Chondrocyte (in vitro differentiated cells): ENCODE data around the gene SIGLEC7. TPM values are rescaled to one million over a fixed set of nuclear protein-coding genes. Genes with fewer than 3 reads are reported as not detected.
A peak's percentile ranks its signal among the peaks of the same experiment; 100 is the strongest.

Experiments used
- DNase-seq: peaks from one replicate; pipeline ENCODE4 v3.0.0; 2021; ENCODE audit warnings: mixed read lengths, low spot score
- H3K27ac Mint-ChIP-seq: one replicate; pipeline ENCODE4 v1.8.0; 2021; ENCODE audit warnings: mild to moderate bottlenecking, moderate library complexity, mixed read lengths; ENCODE audit not compliant: unreplicated experiment
- H3K27me3 Mint-ChIP-seq: 2 replicates; pipeline ENCODE4 v1.8.0; 2021; ENCODE audit warnings: low read depth, mixed read lengths
- H3K36me3 Mint-ChIP-seq: 2 replicates; pipeline ENCODE4 v1.8.0; 2021; ENCODE audit warnings: low read depth, mixed read lengths
- H3K4me1 Mint-ChIP-seq: 2 replicates; pipeline ENCODE4 v1.8.0; 2021; ENCODE audit warnings: low read depth, mild to moderate bottlenecking, mixed read lengths
- H3K4me3 Mint-ChIP-seq: one replicate; pipeline ENCODE4 v1.8.0; 2021; ENCODE audit warnings: mild to moderate bottlenecking, moderate library complexity, mixed read lengths; ENCODE audit not compliant: unreplicated experiment
- H3K9me3 Mint-ChIP-seq: 2 replicates; pipeline ENCODE4 v1.8.0; 2021; ENCODE audit warnings: low read depth, mixed read lengths
- CTCF ChIP-seq: fragments of 200-600 bp; sonication (generic); IDR thresholded peaks from 2 replicates; pipeline ENCODE4 v1.5.0; 2021; ENCODE audit warnings: antibody characterized with exemption, mild to moderate bottlenecking, moderate library complexity
- total RNA-seq: library from RNA; stranded (reverse); gene quantifications from 3 replicates; pipeline ENCODE4 v1.2.1, GENCODE V29; 2021

Gene SIGLEC7
- total RNA-seq, 1 donor from 2014 or later: not detected

- no peak overlapping the region for H3K27ac Mint-ChIP-seq
- no peak overlapping the region for H3K4me3 Mint-ChIP-seq
- H3K9me3 Mint-ChIP-seq: peaks cover 15% of the 10 kb centered on the region
- no peak for DNase-seq
- no peaks in the 10 kb centered on the region for H3K36me3 Mint-ChIP-seq
- no peak for TF ChIP-seq CTCF
- no peaks in the 10 kb centered on the region for H3K4me1 Mint-ChIP-seq
- H3K27me3 Mint-ChIP-seq: peaks cover 4% of the 10 kb centered on the region
Observed at GRCh38 chr19:51150627-51151026, 8.5 kb downstream of the SIGLEC7 start.

DNA sequence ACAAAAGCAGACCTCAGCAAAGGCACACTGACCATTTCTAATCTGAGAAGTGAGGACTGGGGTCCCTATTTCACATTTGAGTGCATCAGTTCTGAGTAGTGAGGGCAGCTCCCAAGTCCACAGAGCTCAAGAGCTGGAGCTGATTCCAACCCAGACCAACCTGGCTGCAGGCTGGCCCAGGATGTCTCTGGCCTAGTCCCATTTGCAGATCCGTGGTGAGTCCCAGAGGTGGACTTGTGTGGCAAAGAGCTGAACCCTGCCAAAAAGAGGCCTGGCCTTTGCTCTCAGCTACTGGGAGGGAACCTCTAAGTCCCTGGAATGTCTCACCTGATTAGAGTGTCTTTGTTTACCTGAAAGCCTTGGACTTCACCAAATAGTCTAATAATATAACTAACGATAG lies 14.6 kb downstream of the SIGLEC7 start:
- Mint-ChIP-seq H3K36me3 (no peaks in the 10 kb centered on the region), H3K9me3 (no peaks in the 10 kb centered on the region), H3K4me3 (no peak overlapping the region), H3K4me1 (no peaks in the 10 kb centered on the region), H3K27ac (no peak overlapping the region), H3K27me3 (peaks cover 19% of the 10 kb centered on the region)
- no peak for DNase-seq
- no peak for TF ChIP-seq CTCF

- Mint-ChIP-seq H3K4me1 (no peaks in the 10 kb centered on the region), H3K27me3 (peaks cover 21% of the 10 kb centered on the region), H3K36me3 (no peaks in the 10 kb centered on the region), H3K4me3 (no peak overlapping the region), H3K27ac (no peak overlapping the region), H3K9me3 (no peaks in the 10 kb centered on the region)
- TF ChIP-seq CTCF: no peak
- DNase-seq: no peak
Observed at GRCh38 chr19:51157265-51157664, 15.2 kb downstream of the SIGLEC7 start.

- no peaks in the 10 kb centered on the region for H3K4me1 Mint-ChIP-seq
- H3K4me3 Mint-ChIP-seq: no peak overlapping the region
- H3K9me3 Mint-ChIP-seq: no peaks in the 10 kb centered on the region
- H3K36me3 Mint-ChIP-seq: no peaks in the 10 kb centered on the region
- no peak for DNase-seq
- peaks cover 26% of the 10 kb centered on the region for H3K27me3 Mint-ChIP-seq
- no peak overlapping the region for H3K27ac Mint-ChIP-seq
- peak; percentile 70 for TF ChIP-seq CTCF
Observed at GRCh38 chr19:51158474-51159129, 16.5 kb downstream of the SIGLEC7 start.

DNA sequence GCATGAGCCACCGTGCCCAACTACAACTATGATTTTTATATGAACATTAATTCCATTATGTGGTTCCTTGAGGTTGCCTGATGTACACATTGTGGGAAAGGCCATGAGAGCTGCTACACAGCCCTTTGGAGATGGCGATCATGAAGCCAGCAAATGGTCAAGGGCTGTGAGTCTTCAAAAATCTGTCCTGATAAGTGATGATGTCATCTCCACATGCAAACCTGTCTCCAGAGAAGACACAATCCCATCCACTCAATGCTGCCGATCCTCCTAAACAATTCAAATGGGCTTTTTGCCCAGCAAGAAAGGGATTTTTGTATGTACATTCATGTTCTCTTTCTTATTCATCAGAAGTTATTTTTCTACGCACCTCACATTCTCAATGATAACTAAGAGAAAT lies 17.6 kb downstream of the SIGLEC7 start:
- Mint-ChIP-seq H3K27ac (no peak overlapping the region), H3K4me1 (no peaks in the 10 kb centered on the region), H3K4me3 (no peak overlapping the region), H3K9me3 (no peaks in the 10 kb centered on the region), H3K36me3 (no peaks in the 10 kb centered on the region), H3K27me3 (peaks cover 29% of the 10 kb centered on the region)
- DNase-seq: no peak
- no peak for TF ChIP-seq CTCF
